Suprapubic skin (tissue), 4 donors: Measurements from ENCODE around the gene CERS1.

ENCODE experiments used
- CTCF ChIP-seq, 2 donors: fragments of 200-600 bp in 1 of 2; fragments of 450-650 bp in 1 of 2; sonication (generic) in 1 of 2; IDR thresholded peaks; one replicate each; pipeline ENCODE4 v1.5.1; 2016 to 2019; ENCODE audit warnings: antibody characterized with exemption in 2 of 2, mild to moderate bottlenecking in 1 of 2, moderate library complexity in 1 of 2
- EP300 ChIP-seq: sonication (generic); formaldehyde crosslinking; IDR thresholded peaks from one replicate; pipeline ENCODE4 v1.6.1; 2017; ENCODE audit warnings: antibody characterized with exemption
- POLR2A ChIP-seq, 2 donors: fragments of 450-650 bp; IDR thresholded peaks; one replicate each; pipeline ENCODE4 v1.6.1; 2017; ENCODE audit warnings: antibody characterized with exemption in 2 of 2, mild to moderate bottlenecking in 2 of 2, moderate library complexity in 2 of 2
- POLR2AphosphoS5 ChIP-seq, 3 donors: sonication (generic); formaldehyde crosslinking; IDR thresholded peaks; one replicate each; pipeline ENCODE4 v1.6.1; 2017; ENCODE audit warnings: antibody characterized with exemption in 3 of 3

- TF ChIP-seq CTCF (IDR thresholded peaks at IDR 0.05) (no peak), EP300 (no peak), POLR2A (IDR thresholded peaks at IDR 0.05) (no peak), POLR2AphosphoS5 (IDR thresholded peaks at IDR 0.05) (no peak)
Measured at GRCh38 chr19:18856385-18857126, 39.4 kb downstream of the CERS1 start.
